Erythroblast (primary cell): Measurements from ENCODE around the gene SCAMP2.
A peak's percentile ranks its signal among the peaks of the same experiment; 100 is the strongest.

Experiments
- DNase-seq, 2 experiments: peaks; one replicate each; lab custom pipeline; 2025; lab: John Stamatoyannopoulos, UW
- GATA1 ChIP-seq: IDR thresholded peaks from 2 replicates; pipeline ENCODE4 v1.6.1; 2011; ENCODE audit warnings: low read depth, mild to moderate bottlenecking, control low read depth, low read length, moderate library complexity
- POLR2A ChIP-seq: IDR thresholded peaks from 2 replicates; pipeline ENCODE4 v1.6.1; 2011; ENCODE audit warnings: mild to moderate bottlenecking, low read length

Gene SCAMP2

DNA sequence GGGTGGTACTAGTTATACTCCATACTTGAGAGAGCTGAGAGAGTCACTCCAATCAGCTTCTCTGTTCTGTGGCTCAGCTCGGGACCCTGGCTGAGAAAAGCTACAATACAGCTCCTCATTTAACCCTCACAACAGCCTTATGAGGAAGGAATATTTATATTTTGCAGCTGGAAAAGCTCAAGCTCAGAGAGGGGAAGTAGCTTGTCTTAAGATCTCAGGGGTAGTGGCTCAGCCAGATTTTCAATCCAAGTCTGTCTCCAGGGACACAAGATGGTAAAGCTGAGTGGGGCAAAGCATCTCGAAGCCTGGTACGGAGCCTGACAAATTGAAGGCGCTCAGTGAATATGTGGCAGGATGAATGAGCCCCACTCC, 14.8 kb downstream of the SCAMP2 start:
- TF ChIP-seq POLR2A, result no peak
- TF ChIP-seq GATA1, result no peak
- no peak for DNase-seq

DNA sequence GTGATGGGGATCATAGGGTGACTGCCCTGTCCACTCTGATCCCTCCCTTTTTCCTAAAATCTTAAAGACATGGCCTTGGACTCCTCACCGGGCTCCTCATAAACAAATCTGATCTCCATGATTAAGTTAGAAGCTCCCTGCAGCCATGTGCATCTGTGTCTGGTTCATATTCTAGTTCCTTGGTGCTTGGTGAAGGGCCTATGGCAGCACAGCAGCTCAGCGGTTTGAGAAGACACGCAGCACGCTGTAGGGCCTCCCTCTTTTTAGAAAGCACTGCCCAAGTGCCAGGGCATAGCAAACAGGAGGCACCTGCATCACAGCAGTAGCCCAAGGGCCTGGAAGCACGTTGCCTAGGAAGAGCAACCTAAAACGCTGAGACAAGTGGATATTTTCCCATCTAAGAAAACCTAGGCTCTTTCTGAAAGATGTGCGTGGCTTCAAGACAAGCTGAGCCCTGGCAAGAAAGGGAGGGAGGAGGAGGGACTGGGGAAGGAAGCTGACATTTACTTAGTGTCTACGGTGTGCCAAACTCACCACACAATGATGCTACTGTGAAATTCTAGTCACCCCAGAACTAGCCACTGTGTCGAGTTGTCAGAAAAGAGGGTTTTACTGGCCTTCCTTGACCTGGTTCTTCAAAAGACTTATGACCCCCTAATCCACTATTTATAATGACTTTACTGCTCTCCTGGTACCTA, 15.3 kb downstream of the SCAMP2 start:
- DNase-seq, result no peak
- TF ChIP-seq GATA1, result no peak
- TF ChIP-seq POLR2A, result no peak

DNA sequence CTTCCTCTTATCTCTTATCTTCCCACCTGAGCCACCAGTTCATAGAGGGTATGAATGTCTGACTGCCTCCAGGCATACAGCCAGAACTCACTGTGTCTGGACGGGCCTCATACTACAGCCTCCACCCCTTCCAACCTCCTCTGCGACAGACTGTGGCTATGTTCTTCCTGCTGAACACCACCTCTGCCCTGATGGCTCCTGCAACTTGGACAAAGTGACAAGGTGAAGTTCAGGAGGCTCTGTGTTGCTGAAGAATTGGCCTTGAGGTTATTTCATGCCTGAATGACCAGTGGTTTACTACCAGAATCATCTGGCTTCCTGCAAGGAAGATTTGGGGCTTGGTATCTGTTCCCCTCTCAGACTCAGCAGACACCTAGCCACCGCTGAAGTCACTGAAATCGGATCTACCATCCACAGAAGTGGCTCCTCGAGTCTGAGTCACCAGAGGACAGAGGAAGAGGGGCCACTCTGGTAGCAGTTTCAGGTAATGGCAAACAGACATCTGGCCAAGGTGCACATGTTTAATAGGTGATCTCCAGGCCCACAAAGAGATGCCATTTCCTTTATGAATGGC, 16.0 kb downstream of the SCAMP2 start:
- DNase-seq, result peak; percentile 17 to 43
- no peak for TF ChIP-seq POLR2A
- no peak for TF ChIP-seq GATA1

DNA sequence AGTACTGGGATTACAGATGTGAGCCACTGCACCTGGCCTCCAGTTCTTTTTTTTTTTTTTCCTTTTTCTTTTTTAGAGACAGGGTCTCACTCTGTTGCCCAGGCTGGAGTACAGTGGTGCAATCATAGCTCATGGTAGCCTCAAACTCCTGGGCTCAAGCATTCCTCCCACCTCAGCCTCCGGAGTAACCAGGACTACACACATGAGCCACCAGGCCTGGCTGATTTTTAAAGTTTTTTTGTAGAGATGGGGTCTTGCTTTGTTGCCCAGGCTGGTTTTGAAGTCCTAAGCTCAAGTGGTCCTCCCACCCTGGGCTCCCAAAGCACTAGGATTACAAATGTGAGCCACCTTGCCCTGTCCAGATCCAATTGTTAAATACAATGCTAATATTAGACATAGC, 16.6 kb downstream of the SCAMP2 start:
- TF ChIP-seq GATA1 (no peak), POLR2A (no peak)

GRCh38 chr15:74855857-74856256, 17.3 kb downstream of the SCAMP2 start:
- no peak for DNase-seq
- TF ChIP-seq GATA1, result no peak
- no peak for TF ChIP-seq POLR2A

More for the DNA sequence above, 16.6 kb downstream of the SCAMP2 start:
- no peak for DNase-seq

GRCh38 chr15:74854453-74855022, 18.6 kb downstream of the SCAMP2 start:
- TF ChIP-seq GATA1 (no peak), POLR2A (no peak)
- no peak for DNase-seq

- no peak for DNase-seq
- TF ChIP-seq POLR2A, result no peak
- TF ChIP-seq GATA1, result no peak
Observed at GRCh38 chr15:74851960-74852359, 21.2 kb downstream of the SCAMP2 start.

- DNase-seq, result no peak
- TF ChIP-seq POLR2A (no peak), GATA1 (no peak)
Observed at GRCh38 chr15:74850393-74850792, 22.8 kb downstream of the SCAMP2 start.

- TF ChIP-seq POLR2A (no peak), GATA1 (no peak)
- DNase-seq, result no peak
Observed at GRCh38 chr15:74847432-74847831, 25.7 kb downstream of the SCAMP2 start.

DNA sequence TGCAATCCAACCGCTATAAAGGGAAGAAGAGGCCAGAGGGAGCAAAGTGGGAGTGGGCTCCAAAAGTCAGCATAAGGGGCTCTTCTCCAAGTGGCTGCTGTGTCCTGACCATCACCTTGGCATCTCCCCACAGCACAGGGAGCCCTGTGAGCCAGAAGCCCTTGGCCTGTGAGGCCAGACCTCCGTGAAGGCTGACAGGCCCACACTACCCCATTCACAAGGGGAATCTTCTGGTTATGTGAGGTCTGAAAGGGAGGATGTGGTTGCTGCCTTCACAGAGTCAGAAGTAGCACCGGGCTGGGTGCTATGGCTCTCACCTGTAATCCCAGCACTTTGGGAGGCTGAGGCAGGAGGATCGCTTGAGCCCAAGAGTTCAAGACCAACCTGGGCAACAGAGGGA, 27.6 kb downstream of the SCAMP2 start:
- TF ChIP-seq GATA1 (no peak), POLR2A (no peak)
- DNase-seq, result no peak

DNA sequence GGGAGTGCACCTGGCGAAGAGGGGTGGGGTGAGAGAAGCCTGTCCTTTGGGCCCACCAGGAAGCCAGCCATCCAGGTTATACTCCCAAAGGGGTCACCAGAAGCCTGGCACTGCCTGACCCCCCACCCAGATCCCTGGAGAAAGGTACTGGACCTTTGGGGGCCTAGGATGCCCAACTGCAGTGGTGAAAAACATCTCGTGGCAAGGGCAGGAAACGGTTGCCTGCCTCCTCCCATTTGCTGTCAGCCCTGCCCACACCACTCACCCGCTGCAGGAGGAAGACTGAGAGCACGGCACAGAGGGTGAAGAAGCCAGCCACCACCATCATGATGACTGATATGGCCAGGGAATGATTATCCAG, 28.0 kb downstream of the SCAMP2 start:
- no peak for DNase-seq
- TF ChIP-seq POLR2A (no peak), GATA1 (no peak)

DNA sequence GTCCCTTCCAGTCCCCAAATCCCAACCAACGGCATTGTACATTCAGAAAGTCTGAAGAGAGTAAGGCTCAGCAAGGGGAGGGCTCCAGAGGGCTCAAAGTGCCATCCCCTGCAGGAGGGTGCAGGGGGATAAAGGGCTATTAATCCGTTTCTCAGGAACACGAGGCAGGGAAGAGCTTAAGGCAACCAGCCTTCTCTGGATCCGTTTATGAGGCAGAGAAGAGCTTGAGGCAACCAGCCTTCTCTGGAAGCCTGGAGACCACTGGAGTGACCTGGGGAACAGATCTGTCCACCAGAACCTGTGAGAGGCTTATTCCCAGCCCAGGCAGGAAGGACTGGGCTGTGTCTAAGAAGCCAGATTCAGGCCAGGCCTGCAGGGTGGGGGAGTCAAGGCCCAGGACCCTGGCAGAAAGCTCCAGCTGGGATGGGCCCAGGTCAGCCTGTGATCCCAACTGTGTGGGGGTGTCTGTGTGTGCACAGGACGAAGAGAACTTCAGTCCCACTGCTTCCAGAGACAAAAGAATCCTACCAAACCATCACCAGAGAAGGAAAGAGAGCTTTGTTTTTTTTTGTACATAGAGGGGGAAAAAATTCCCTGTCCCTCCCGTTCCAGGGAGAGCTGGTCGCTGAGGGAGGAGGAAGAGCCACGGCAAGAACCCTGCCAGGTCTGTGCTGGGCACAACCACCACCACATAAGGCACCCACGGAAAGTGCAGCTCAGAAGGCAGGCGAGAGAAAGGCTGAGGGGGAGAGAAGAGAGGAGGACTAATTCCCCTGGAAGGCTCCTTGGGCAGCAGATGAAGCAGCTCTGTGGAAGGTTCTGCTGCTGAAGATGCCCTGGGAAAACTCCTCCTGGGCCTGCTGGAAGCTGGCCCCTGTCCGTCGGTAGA, 28.6 kb downstream of the SCAMP2 start:
- DNase-seq, result no peak
- TF ChIP-seq POLR2A, result no peak
- no peak for TF ChIP-seq GATA1

DNA sequence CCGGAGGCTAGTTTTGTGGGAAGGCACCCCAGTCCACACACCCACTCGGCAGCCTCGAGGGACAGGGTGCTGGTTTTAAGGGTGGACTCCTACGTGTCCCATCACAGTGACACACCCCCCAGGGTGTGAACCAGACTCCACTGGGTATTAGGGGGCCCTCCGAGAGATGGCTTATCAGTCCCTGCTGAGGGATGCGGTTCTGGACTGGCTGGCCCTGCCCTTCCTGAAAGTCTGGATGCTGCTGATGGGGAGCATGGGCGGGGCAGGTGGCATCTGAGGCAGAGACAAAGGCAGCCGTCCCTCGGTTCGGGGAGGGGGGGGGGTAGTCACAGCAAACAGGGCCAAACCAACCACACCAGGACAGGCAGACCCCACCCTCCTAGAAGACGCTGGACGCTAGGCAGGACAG, 29.3 kb downstream of the SCAMP2 start:
- TF ChIP-seq POLR2A, result no peak
- no peak for TF ChIP-seq GATA1
- peak; percentile 79 to 86 for DNase-seq

- DNase-seq, result no peak
- TF ChIP-seq GATA1 (no peak), POLR2A (no peak)
Observed at GRCh38 chr15:74843445-74843828, 29.7 kb downstream of the SCAMP2 start.

DNA sequence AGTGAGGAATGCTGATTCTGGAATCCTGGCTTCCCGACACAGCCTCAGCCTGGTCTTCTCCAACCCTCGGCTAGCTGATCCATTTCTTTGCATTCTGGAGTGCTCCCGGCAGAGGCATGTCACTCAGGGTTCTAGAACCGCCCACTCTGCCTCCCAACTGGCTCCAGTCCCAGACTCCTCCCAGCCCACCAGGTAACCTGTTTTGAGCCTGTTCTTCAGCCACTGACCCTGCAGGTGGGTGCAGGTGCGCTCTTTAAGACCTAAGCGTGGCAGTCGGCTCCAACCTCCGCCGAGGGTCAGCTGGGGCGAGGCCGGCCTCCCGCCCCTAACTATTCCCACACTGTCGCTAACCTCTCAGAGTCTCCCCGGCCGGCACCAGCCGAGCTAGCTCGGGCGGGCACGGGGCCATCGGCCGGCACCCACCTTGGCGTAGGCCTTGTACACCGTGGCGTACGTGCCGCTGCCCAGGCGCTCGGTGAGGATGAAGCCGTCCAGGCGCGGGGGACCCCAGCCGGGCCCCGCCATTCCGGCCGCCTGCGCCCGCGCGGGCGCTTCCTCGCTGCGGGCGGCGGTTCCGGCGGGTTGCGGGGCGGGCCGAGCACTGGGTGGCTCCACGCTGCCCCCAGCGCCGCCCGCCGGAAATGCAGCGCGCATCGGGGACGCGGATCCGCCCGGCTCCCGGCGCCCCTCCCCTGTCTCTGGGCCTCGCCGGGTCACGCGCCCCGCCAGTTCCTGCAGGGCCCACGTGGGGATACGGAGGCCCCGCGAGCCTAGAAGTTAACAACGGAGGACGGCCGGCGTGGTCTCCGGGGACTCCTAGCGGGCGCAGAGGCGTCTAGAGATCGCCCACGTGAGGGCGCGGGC, 30.4 kb downstream of the SCAMP2 start, which contains the start of gene ULK3:
ULK3 (minus strand) TSS at position 576 of the 864 bp plus-strand sequence; CDS start at position 525, 51 bp downstream.
- TF ChIP-seq POLR2A, result peak; percentile 64
- TF ChIP-seq GATA1, result no peak
- DNase-seq, result peak; percentile 89 to 93
